GM12865 (cell line): ENCODE data around the gene NCAM1.

Source experiments
- DNase-seq: peaks from one replicate; pipeline ENCODE4 v3.0.0; 2010; ENCODE audit warnings: low read depth
- H3K4me3 ChIP-seq: 2 replicates; pipeline ENCODE4 v1.5.1; 2011; ENCODE audit warnings: mild to moderate bottlenecking, low read depth, low read length, control low read depth
- TF ChIP-seq, protein P1 (sequence below): IDR thresholded peaks from 2 replicates; pipeline ENCODE4 v1.5.1; 2011; ENCODE audit warnings: low read length, control low read depth, low read depth, inconsistent platforms; ENCODE audit not compliant: insufficient read depth; ENCODE audit errors: missing control alignments

Gene NCAM1

DNA sequence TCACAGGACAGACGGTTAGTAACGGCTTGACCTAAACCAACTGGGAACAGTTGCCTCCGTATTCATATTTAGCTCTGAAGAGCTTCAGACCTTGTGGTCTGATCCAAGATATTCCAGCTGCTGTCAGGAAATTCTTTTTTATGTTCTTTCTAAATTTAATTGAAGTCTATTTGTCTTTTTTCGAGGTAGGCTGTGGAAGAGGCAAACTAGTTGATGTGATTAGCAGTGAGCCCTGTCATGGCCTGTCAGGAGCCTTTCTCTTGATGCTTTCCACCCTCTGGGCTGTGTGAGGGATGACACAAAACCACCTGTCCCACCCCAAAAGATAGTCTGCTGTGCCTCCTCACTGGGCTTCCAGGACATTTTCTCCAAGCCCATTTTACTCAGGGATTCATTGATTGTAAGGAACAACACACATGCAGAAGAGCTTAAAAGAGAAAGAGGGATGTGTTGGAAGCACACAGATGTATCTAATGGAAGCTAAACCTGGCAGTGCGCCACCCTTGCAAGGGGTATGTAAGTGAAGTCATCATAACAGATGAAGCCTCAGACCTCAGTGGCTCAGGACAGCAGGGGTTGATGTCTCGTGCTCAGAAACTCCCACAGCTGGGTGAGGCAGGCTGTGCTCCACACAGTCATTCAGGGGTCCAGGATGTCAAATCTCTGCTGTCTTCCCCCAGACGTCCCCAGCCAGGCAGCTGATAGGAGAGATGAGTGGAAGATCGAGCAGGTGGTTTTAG lies 170.0 kb downstream of the NCAM1 start:
- TF ChIP-seq, protein P1, sequence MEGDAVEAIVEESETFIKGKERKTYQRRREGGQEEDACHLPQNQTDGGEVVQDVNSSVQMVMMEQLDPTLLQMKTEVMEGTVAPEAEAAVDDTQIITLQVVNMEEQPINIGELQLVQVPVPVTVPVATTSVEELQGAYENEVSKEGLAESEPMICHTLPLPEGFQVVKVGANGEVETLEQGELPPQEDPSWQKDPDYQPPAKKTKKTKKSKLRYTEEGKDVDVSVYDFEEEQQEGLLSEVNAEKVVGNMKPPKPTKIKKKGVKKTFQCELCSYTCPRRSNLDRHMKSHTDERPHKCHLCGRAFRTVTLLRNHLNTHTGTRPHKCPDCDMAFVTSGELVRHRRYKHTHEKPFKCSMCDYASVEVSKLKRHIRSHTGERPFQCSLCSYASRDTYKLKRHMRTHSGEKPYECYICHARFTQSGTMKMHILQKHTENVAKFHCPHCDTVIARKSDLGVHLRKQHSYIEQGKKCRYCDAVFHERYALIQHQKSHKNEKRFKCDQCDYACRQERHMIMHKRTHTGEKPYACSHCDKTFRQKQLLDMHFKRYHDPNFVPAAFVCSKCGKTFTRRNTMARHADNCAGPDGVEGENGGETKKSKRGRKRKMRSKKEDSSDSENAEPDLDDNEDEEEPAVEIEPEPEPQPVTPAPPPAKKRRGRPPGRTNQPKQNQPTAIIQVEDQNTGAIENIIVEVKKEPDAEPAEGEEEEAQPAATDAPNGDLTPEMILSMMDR, result no peak
- H3K4me3 ChIP-seq, result no peak overlapping the region
- no peak for DNase-seq

DNA sequence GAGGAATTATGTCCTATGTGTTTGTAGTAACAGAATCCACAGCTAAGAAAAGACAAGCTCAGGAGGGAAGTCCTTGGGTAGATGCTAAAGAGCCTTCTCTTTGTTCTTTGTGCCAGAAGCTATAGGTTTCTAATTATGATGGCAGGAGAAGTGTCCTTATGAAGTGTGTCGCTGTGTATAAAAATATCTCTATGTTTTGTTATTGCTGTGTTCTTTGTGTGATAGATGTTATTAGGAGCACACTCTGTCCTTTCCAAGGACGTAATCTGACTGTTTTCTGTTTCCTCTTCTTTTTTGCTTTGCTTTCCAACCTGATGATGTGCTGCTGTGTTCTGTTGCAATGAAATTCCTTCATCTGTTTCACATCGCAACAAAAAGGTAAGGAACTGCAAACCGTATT lies 171.9 kb downstream of the NCAM1 start:
- no peak for DNase-seq
- no peak overlapping the region for H3K4me3 ChIP-seq
- TF ChIP-seq, protein P1, result no peak

DNA sequence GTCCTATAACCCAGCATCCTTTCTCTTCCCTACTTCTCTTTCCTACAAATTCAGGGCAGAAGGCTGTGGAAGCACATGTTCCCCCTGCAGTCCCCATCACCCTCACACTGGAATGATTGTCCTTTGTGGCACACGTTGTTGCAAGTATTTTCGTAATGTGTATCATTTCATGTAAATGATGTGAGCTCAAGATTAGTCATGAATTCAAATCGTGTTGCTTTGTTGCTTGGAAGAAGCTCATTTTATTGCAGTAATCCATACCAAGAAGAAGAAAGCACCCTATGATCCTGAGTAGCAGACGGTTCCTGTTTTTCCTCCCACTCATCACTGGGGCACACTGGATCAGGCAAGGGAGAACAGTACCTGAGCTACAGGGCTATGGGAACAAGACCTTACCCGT lies 173.4 kb downstream of the NCAM1 start:
- TF ChIP-seq, protein P1, result no peak
- H3K4me3 ChIP-seq, result no peak overlapping the region

DNA sequence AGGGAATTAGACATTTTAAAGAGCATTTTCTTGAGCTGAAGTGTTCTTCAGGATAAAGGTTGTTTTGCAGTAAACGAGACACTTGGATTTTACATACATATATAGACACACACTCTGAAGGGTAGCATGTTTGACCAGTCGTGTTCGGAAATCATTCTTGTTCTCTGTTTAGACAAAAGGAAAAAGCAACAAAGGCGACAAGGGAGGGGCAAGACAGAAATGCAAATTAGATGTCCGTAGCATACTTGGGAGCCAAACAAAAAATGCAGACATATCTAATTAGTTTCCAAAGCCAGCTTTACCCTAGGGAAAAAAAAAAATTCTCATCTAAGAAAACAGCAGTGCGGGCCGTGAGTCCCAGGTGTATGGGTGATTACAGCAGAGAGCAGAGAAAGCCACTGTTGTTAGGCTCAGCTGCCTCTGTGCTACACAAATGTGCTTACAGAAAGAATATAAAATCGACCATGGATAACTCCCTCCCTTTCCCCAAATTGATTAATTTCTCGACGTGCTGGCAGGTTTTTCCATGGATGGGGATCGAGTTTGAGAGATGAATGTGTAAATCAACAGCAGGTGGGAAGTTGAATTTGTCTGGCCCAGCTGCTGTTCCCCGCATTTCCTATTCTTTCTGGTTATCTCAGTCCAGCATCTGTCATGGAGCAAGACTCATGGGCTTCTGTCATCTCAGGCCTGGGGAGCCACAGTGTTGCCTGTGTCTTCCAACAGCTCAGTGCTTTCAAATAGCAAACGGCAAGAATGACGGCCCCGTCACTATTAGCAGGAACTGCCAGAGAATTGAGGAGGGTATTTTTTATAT lies 176.7 kb downstream of the NCAM1 start:
- DNase-seq, result no peak
- no peak overlapping the region for H3K4me3 ChIP-seq
- TF ChIP-seq, protein P1, result no peak

More for the DNA sequence above, 173.4 kb downstream of the NCAM1 start:
- DNase-seq, result no peak

DNA sequence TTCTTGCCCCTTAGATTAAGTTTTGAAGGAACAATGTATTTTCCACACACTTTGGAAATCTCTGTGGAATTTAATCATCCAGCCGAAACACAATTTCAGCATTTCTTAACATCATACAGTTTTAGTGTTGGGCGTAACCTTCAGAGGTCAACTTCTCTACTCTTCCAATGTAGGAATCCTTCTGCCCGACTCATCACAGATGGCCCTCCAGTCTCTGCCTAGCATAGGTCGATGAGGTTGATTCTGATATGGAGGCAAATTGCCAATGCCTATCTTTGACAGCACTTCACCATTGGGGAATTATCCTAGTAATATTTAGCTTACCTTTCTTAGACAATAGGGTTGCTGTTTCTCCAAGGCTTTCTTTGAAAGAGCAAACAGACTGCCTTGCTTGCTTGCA lies 177.5 kb downstream of the NCAM1 start:
- TF ChIP-seq, protein P1, result no peak
- no peak overlapping the region for H3K4me3 ChIP-seq
- no peak for DNase-seq

DNA sequence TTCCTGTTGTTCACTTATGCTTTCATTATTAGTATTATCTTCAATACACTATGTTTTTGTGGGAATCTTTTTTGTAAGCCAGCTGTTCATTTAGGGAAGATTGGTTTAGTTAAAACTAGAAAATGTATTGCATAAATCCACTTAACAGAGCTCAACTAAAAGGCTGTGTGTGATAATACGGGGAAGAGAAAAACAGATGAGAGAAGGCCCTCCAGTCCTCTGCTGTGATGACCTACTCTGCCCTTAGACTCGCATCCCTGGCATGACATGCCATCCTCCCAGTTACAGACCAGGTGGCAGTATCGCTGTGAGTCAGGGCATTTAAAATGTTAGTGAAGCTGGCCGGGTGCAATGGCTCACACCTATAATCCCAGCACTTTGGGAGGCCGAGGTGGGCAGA lies 179.8 kb downstream of the NCAM1 start:
- DNase-seq, result no peak
- no peak overlapping the region for H3K4me3 ChIP-seq
- TF ChIP-seq, protein P1, result no peak
